Esophagus muscularis mucosa (tissue), 4 donors: Measurements from ENCODE around the gene UVSSA. TPM values are rescaled to one million over a fixed set of nuclear protein-coding genes. Genes with fewer than 3 reads are reported as not detected.
A peak's percentile ranks its signal among the peaks of the same experiment; 100 is the strongest.

Experiments used
- DNase-seq: peaks from one replicate; pipeline ENCODE4 v3.0.0-alpha.2; 2017; ENCODE audit errors: extremely low spot score
- H3K27ac ChIP-seq, 4 donors: fragments of 200-600 bp; sonication (generic); replicated peaks in 1 of 4; 1 replicate in 3 of 4; 2 replicates in 1 of 4; pipeline ENCODE4 v1.5.1; 2016 to 2019; ENCODE audit warnings: mild to moderate bottlenecking in 1 of 4
- H3K27me3 ChIP-seq, 4 donors: fragments of 200-600 bp; sonication (generic); one replicate each; pipeline versions ENCODE4 v1.5.1 to v1.6.0; 2016 to 2019
- H3K36me3 ChIP-seq, 4 donors: fragments of 200-600 bp; sonication (generic); one replicate each; pipeline ENCODE4 v1.5.1; 2016 to 2019
- H3K4me1 ChIP-seq, 4 donors: fragments of 200-600 bp; sonication (generic); one replicate each; pipeline ENCODE4 v1.5.1; 2016 to 2019
- H3K4me3 ChIP-seq, 4 donors: fragments of 200-600 bp; sonication (generic); 1 replicate in 2 of 4; 2 replicates in 2 of 4; pipeline ENCODE4 v1.5.1; 2016 to 2019; ENCODE audit warnings: mild to moderate bottlenecking in 4 of 4, moderate library complexity in 1 of 4
- H3K9me3 ChIP-seq, 4 donors: fragments of 200-600 bp; sonication (generic); 1 replicate in 3 of 4; 2 replicates in 1 of 4; pipeline ENCODE4 v1.5.1; 2016 to 2019
- CTCF ChIP-seq, 3 experiments: fragments of 200-600 bp in 2 of 3; fragments of 450-650 bp in 1 of 3; sonication (generic) in 2 of 3; IDR thresholded peaks; one replicate each; pipeline ENCODE4 v1.5.1; 2017 to 2019; ENCODE audit warnings: antibody characterized with exemption in 3 of 3, mild to moderate bottlenecking in 2 of 3, moderate library complexity in 1 of 3
- EP300 ChIP-seq: sonication (generic); formaldehyde crosslinking; IDR thresholded peaks from one replicate; pipeline ENCODE4 v1.6.1; 2017; ENCODE audit warnings: antibody characterized with exemption
- POLR2A ChIP-seq: fragments of 450-650 bp; IDR thresholded peaks from one replicate; pipeline ENCODE4 v1.6.1; 2017; ENCODE audit warnings: antibody characterized with exemption, moderate library complexity, mild to moderate bottlenecking, low read depth
- POLR2AphosphoS5 ChIP-seq, 2 donors: sonication (generic); formaldehyde crosslinking; IDR thresholded peaks; one replicate each; pipeline ENCODE4 v1.6.1; 2017; ENCODE audit warnings: antibody characterized with exemption in 2 of 2
- WGBS: methylation state at CpG from one replicate; pipeline ENCODE4 v1.1.5; 2018; 5-methylcytosine and 5-hydroxymethylcytosine counted together
- intact Hi-C: fragments of 100-400 bp; cut with DNase I; formaldehyde crosslinking; loops from one replicate; pipeline ENCODE4 v1.15.1; 2023
- total RNA-seq, 4 donors: library from RNA; depleted of rRNA; stranded (reverse); fragments of >200 nt; gene quantifications; one replicate each; pipeline versions ENCODE4 v1.1.0 to v1.2.1, GENCODE V29; 2016

Gene UVSSA
- total RNA-seq, 4 donors from 2014 or later: 8.9 to 16.5 (median 13.1) TPM

- Histone ChIP-seq H3K4me3 (no peak overlapping the region), H3K27ac (peak overlapping the region; percentile 8 to 55 (median 38)), H3K36me3 (peaks cover 26 to 63% (median 51%) of the 10 kb centered on the region in 4 donors), H3K27me3 (no peaks in the 10 kb centered on the region), H3K9me3 (no peaks in the 10 kb centered on the region), H3K4me1 (peaks cover 17 to 48% (median 41%) of the 10 kb centered on the region in 4 donors)
- TF ChIP-seq EP300 (no peak), CTCF (IDR thresholded peaks at IDR 0.05) (peak; percentile 82 to 96 (median 90)), POLR2AphosphoS5 (IDR thresholded peaks at IDR 0.05) (peak in 1 of 2 donors; percentile 63)
- DNase-seq: peak; percentile 95
- 39% methylated on average over 14 of the region's 24 CpGs for WGBS
- intact Hi-C loops: loop anchor here (5.0 to 10.0 kb wide), 2 partner anchors 220 to 373 kb away; partner anchors contain the start of genes TACC3 and TMEM129
Measured at GRCh38 chr4:1351854-1352566, 5.0 kb downstream of the UVSSA start.

- no peak overlapping the region for H3K4me3 ChIP-seq
- H3K27me3 ChIP-seq: no peaks in the 10 kb centered on the region
- peaks cover 17 to 47% (median 41%) of the 10 kb centered on the region in 4 donors for H3K4me1 ChIP-seq
- DNase-seq: no peak
- 90% methylated on average over 12 of the region's 12 CpGs for WGBS
- H3K36me3 ChIP-seq: peaks cover 26 to 68% (median 55%) of the 10 kb centered on the region in 4 donors
- H3K9me3 ChIP-seq: no peaks in the 10 kb centered on the region
- H3K27ac ChIP-seq: no peak overlapping the region
- TF ChIP-seq EP300: no peak
- TF ChIP-seq CTCF (IDR thresholded peaks at IDR 0.05): no peak
- no peak for TF ChIP-seq POLR2A
- no peak for TF ChIP-seq POLR2AphosphoS5 (IDR thresholded peaks at IDR 0.05)
- intact Hi-C loops: loop anchor here (5.0 to 10.0 kb wide), 2 partner anchors 220 to 372 kb away; partner anchors contain the start of genes TACC3 and TMEM129
Measured at GRCh38 chr4:1352567-1352900, 5.5 kb downstream of the UVSSA start.

GRCh38 chr4:1353186-1354055 is 6.4 kb downstream of the UVSSA start:
- TF ChIP-seq POLR2A (no peak), CTCF (IDR thresholded peaks at IDR 0.05) (no peak), POLR2AphosphoS5 (IDR thresholded peaks at IDR 0.05) (no peak), EP300 (no peak)
- intact Hi-C loops: loop anchor here (5.0 to 10.0 kb wide), 2 partner anchors 221 to 371 kb away; partner anchors contain the start of genes TACC3 and TMEM129
- peaks cover 29 to 77% (median 63%) of the 10 kb centered on the region in 4 donors for H3K36me3 ChIP-seq
- H3K4me1 ChIP-seq: peaks cover 9 to 38% (median 32%) of the 10 kb centered on the region in 4 donors
- H3K27ac ChIP-seq: no peak overlapping the region
- no peaks in the 10 kb centered on the region for H3K27me3 ChIP-seq
- no peak overlapping the region for H3K4me3 ChIP-seq
- WGBS: 84% methylated on average over 17 of the region's 30 CpGs
- H3K9me3 ChIP-seq: no peaks in the 10 kb centered on the region
- no peak for DNase-seq

GRCh38 chr4:1354136-1354982 is 7.4 kb downstream of the UVSSA start:
- DNase-seq: no peak
- TF ChIP-seq POLR2A (no peak), POLR2AphosphoS5 (IDR thresholded peaks at IDR 0.05) (no peak), CTCF (IDR thresholded peaks at IDR 0.05) (no peak), EP300 (no peak)
- WGBS: 88% methylated on average over 33 of the region's 36 CpGs
- Histone ChIP-seq H3K4me1 (peaks cover 3 to 29% (median 23%) of the 10 kb centered on the region in 4 donors), H3K4me3 (no peak overlapping the region), H3K27ac (no peak overlapping the region), H3K27me3 (no peaks in the 10 kb centered on the region), H3K36me3 (peaks cover 28 to 83% (median 65%) of the 10 kb centered on the region in 4 donors), H3K9me3 (no peaks in the 10 kb centered on the region)
- intact Hi-C loops: loop anchor here (5.0 to 10.0 kb wide), 2 partner anchors 222 to 370 kb away; partner anchors contain the start of genes TACC3 and TMEM129
